HG02798 (cell line): Measurements from ENCODE around the gene SNCA.

Experiments used
- ATAC-seq: cut with Tn5 transposase; IDR thresholded peaks from one replicate; pipeline ENCODE4 v1.9.1; 2021; ENCODE audit warnings: mild to moderate bottlenecking; ENCODE audit not compliant: unreplicated experiment, poor library complexity

SNCA gene

DNA sequence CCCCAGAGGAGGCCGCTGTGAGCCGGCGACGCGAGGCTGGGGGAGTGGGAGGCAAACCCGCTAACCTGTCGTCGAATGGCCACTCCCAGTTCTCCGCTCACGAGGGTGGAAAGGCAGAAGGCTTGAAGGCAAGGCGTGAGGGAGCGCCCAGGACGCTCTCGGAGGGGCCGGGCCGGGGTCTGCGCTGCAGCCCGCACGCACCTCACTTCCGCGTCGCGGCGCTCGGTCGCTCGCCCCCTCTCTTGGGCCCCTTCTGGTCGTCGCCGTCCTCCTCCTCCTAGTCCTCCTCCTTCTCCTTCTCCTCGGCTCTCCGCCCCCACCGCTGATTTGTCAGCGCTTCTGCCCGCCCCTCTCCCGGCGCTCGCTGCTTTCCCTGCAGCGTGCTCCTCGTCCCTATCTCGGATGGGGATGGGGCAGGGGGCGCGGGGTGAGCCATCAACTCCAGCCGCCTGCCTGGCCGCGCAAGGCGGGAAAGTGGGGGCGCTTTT lies at the start of gene SNCA:
SNCA (minus strand) TSS at position 265 of the 488 bp plus-strand sequence. CDS start 1,494 bp downstream, outside the sequence.
- ATAC-seq, result no peak

DNA sequence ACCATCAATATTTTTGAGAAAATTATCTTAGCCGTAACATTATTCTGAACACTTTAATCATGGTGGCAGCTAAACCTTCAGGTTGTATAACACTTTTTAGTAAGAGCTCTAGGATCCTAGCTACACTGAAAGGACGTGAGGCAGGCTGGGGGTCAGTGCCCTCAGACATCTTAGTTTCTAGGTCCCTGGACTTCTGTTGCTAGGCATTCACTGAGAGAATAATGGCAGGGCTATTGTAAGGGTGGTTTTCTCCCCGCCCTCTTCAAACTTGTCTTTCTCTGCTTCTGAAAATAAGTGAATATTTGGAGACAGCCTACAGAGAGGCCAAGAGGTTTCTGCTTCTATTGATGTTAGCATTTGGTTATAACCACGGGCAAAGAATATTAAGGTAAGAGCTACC lies 42.3 kb upstream of the SNCA start:
- no peak for ATAC-seq

DNA sequence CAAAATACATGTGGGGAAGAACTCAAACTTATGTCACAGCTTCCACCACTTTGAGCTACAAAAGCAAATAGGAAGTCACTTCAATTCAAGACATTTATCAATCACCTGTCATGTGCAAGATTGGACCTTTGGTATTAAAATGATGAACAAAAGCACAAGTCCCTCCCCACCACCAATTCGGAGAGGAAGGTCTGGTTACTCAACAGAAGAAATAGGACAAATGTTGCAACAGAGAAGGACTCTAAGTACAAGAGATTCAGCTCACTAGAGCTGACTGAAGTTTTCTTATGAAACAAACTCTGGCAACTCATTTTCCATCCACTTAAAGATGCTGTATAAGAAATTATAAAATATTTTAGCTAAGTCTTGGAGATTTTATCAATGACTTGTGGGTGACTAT lies 41.6 kb upstream of the SNCA start:
- ATAC-seq, result no peak

DNA sequence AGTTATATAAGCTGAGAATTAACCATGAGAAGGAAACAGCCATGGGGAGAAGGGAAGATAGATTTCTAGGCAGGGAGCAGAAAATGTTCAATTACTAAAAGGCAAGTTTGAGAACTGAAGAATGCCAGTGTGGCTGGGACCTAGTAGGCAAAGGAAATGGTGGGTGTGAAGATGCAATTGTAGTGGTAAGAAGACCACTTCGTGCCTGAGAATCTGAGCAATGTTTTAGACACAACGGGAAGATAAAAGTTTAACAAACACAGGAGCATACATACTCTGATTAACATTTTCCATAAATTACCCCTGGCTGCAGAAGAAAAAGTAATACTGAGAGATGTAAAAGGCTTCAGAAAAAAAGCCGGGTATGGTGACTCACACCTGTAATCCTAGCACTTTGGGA lies 39.6 kb upstream of the SNCA start:
- ATAC-seq, result no peak

DNA sequence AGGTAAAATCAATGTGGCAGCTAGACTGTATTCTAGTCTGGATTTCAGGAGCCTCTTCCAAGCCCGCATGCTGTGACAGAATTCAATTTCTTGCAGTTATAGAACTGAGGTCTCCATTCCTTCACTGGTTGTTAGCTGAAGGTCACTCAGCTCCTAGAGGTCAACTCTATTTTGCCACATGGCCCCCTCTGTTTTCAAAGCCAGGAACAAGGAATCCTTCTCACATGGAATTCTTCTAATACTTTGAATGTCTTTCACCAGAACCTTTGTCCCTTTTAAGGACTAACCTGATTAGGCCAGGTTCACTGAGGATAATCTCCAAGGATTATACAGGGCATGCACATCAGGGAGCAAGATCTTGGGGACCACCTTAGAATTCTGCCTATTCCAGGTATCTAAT lies 34.2 kb upstream of the SNCA start:
- no peak for ATAC-seq

DNA sequence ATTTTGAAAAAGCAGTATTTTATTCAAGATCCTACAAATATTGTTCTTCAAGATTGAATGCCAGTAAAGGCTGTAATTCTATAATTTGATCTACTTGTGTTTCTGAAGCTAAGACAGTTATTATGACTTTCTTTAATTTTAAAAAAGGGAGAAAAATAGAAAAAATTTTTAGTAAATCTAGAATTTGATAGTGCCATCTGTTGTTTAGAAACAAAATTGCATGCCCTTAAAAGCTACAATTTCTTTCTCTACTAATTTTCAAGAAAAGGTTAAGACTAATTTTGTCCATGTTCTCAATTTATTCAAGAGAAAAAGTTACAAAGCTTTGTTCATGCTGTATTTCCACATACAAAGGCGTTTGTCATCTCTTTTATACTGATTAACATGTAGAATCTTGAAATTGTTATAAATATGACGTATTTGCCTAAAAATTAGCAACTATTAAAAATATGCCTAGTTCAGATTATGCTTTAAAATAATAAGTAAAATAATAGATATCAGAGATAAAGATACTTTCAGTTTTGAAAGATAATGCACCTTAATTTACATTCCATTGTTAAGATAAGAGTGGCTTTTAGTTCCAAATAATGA lies 32.1 kb upstream of the SNCA start:
- ATAC-seq, result no peak

DNA sequence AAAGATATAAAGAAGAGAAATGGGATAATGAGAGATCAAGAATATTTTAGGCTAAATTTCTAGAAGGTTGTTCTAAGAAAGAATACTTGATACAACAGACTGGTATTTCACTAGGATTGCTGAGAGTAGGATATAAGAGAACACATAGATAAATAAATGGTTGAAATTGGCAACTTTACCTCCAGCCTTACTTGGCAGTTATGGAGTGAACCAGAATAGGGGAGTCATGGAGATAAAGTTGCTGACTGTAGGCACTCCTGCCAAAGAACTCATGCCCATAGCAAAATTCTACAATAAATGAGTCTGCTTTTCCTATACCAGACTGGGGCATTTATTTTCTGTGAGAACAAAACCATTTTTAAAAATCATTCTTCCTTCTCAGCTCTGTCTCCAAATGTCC lies 31.3 kb upstream of the SNCA start:
- ATAC-seq, result no peak

DNA sequence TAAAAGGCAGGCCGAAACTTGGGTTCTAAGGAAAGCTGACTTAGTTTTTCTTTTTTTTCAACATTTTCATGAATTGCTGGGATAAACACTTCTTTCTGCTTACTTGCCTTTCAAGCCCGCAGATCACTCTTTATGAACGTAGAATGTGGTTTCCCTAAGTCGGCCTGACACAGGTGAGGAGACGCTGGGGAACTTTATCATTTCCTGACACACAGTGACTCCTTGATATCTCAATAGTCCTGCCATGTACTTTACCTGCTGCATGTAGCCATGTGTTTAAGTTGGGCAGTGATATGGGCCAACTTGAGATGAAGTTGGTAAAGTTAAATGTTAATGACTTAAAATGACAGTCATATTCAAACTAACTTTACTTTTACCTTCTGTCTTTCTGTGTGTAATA lies 26.6 kb upstream of the SNCA start:
- ATAC-seq, result no peak

DNA sequence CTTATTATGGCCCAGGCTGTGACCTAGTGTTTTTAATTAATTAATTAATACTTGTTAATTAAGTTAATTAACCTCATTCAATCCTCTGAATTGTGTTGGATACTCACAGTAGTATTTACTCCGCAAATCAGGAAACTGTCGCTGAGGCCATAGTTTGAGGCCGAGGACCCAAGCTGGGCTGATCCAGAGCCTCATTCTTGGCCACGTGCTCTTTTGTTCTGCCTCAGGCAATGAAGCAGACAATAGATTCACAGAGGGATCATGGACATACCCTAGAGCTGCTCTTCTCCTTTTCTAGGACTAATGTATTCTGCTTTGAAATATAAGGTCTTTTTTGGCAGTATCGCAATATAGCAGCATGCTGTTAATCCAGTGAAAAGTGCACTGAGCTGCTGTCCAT lies 24.0 kb upstream of the SNCA start:
- ATAC-seq, result no peak

DNA sequence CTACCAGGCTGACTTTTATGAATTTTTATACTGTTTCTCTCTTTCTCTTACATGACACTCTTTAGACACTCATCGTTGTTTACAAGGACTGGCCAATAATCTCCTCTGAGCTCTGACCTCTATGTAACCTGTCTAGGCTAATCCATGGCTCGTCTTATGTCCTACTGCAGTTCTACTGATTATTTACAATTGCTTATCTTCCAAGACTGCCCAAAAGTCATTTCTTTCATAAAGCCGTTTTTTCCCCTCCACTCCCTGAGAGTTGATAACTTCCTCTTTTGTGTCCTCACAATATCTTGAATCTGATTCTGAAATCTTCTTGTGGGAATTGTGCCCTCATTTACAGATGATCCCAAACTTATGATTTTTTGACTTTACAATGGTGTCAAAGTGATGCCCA lies 18.3 kb upstream of the SNCA start:
- no peak for ATAC-seq

DNA sequence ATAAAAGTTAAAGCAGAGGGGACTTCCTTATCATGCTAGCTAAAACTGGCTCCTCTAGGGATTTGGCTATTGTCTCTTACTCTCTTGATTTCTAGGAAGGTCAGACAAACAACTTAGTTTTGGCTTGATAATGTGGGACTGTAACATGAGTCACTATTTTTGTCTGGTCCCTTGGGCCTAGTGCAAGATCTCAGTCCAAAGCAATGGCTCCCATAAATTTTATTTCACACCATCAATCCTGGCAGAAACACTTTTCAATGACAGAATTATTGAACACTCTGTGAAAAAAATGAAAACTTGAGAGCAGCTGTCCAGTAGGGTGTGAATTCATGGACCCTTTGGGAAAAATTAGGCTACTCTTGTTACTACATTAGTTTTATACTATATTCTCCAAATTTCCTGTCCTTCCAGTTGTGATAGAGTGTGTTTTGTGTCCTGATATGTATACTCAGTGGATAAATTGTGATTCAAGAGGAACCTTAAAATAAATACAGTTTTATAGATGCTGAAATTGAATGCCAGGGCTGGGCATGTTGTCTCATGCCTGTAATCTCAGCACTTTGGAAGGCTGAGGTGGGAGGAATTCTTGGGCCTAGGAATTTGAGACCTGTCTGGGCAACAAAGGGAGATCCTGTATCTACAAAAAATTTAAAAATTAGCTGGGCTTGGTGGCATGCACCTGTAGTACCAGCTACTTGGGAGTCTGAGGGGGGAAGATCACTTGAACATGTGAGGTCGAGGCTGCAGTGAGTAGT lies 10.8 kb upstream of the SNCA start:
- no peak for ATAC-seq

DNA sequence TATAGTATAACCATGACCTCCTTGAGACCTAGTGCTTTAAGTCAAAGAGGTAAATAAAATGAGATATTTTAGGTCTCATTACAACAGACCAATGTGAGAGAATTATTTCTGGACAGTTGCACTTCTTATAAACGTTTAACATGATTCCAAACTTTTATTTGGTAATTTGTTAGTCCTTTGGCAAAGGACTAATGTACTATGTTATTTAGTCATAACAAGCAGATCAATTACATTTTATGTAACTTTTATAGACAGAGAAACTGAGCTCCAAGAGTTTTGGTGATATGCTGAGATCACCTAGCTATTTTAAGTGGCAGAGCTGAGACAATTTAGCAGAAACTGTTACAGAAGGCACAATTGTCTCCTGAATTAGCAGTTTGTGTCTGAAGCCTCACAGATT lies 2.6 kb upstream of the SNCA start:
- ATAC-seq, result no peak

DNA sequence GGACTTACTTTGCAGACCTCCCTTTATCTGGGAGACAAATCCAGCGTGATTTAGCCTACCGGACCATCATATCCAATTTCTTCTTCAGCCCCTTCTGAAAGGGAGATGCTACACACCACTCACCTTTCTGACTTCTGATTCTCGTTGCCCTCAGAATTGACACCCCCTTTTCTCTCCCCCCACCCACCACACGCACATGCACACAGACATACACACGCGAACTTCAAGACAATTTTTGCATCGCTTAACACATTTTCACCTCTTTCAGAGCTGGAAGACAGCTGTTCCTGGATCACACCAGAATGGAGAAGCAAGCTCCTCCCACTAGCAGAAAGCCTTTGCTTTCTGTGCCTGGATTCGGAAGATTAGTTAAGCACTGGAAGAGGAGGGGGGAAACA lies 1.0 kb upstream of the SNCA start:
- ATAC-seq, result no peak

DNA sequence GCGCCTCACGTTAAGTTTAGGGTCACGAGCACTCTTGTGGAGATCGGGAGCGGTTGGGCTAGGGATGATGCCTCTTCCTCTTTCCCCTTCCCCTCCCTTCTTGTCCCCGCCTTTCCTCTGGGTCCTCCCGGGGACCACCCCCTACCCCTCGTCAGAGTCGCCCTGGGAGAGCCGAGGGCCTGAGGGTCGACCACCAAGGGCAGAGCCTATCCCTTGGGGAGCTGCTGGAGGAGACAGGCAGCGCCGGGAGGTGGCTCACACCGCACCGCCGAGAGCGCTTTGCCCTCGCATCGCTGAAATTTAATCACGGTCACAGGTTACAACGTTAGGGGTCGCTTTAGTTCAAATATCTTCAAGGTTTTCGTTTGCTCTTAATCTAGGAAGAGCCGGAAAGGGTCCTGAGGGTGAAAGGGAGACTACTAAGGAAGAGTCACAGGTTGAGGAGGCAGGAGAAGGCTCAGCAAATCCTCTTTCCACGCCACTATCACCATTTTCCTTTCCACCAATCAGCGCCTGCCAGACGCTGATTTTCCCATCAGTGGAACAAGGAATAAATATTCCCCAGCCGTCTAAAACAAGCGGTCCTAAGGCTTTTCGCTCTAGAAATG lies 528 bp upstream of the SNCA start:
- no peak for ATAC-seq

DNA sequence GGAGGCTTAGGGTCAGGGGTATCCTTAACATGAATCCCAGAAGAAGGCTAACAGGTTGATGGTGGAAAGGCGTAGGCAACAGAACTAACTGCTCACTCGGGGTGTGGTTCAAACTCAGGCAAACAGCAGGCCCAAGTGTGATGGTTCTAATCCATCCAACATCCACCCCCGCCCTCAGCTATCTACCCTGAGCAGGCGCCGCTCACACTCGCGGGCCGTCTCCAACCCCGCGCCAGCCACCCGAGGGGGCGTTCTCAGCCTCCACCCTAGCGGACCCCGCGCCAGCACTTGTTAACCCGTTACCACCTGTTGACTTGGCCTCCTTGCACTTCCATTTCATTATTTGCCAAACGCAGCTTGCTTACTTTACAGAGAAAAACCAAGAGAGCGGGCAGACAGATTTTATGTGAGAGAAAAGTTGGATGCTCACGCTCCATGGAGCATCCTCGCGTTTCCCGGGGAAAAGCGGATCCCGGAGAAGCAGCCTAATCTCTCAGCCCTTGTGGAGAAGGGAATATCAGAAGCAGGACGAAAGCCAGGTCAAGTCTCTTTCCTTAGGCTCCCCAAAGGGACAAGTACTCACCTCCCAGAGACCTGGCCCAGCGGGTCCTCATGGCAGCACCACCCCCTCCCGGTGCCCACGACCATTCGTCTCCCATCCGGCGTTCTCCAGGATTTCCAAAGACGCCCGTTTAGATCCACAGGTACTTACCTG lies 773 bp downstream of the SNCA start:
- no peak for ATAC-seq

DNA sequence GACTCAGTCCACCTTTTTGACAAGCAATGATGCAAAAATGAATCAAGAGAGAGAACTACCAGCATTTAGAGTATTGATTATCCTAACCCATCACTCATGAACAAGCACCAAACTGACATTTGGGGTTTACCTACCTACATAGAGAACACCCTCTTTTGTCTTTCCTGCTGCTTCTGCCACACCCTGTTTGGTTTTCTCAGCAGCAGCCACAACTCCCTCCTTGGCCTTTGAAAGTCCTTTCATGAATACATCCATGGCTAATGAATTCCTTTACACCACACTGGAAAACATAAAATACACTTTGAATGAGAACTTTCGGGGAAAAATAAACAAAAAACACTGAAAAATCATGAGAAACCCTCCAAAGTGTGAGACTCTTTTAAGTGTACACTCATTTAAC lies 1.5 kb downstream of the SNCA start:
- ATAC-seq, result no peak

DNA sequence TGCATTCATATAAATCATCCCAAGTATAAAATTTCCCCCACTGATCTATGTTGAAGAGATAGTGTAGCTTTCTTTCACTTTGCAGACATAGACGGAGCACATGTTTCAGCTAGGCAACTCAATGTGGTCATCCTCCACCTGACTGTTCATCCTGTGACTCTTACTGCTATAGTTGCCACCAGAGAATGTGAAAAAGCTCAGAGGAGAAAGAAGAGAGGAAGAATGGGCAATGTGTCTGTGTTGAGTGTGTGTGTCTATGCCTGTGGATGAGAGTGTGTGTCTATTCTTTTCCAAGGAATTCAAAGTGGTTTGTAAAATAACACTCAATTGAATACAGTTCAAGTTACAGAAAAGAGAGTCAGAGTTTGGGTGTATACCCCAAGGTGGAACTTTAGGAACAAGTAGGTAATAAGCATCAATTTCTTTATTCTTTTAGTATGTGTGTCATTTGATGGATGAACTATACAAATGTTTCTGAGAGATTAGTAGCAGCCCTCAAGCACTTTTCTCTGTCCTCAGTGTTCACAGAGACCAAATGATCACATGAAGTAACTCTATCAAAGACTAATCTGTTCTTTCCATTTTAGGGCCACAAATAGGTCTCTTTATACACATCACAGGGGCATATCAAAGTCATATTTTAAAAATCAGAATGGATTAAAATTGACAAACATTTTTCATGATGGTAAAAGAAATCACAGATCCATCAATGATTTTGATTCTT lies 2.3 kb downstream of the SNCA start:
- ATAC-seq, result no peak

DNA sequence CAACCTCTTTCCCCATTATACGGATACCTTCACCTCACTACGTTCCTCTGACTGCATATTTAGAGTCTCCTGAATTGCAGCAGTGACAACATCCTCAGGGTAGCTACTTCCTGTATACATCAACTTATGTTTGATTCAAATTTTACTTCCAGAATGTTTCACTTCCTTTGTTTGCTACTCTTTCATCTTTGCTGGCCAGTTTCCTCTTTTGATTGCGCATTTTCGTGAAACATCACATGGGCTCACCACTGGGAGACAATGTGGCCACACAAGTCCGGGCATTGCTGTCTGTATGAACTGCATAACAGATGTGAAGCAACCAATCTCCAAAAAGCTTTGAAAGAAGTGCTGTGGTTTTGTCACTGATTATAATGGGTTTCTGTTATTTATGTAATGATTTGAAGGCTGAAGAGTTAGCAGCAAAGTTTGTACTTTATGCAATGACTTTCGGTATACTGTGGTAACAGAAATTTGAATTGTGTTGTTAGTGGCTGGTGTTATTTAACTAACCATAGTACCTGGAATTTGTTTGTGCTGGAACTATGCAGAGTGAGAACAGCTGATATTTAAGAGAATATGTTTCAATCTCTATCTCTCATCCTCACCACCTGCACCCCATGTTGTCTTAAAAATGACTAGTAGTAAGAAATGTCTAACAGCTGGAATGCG lies 7.4 kb downstream of the SNCA start:
- peak; percentile 77 for ATAC-seq

DNA sequence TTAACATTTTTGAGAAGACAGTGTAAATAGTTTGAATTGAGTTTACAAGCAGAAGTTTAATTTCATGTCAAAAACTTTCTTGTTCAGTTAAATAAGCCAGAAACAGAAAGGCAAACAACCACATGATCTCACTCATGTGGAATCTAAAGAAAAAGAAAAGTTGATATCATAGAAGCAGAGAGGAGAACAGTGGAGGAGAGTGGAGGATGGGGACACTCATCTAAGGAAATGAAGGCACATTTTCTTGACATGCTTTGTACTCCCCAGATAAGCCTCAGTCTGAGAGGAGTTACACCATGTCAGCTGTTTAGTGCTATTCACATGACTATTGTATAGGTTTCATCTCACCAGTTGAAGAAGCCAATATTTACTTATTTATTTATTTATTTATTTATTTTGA lies 13.5 kb downstream of the SNCA start:
- no peak for ATAC-seq

DNA sequence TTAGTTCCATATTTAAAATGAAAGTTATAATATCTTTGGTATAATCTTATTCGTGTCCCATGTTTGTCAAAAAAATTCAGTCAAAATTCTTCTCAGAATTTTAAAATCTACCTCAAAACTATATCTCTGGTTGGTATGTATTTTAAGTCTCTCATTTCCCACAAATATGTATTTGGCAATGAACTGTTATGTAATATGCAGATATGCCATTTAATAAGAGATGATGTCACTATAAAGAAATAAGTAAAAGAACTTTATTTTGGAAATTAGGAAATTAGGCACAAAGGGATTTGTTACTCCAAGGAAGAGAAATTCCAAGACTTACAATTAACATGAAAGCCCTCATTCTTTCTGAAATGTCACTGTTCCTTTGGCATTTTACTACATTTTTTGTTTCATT lies 15.3 kb downstream of the SNCA start:
- no peak for ATAC-seq
